Bronchial epithelial cell (primary cell): ENCODE data around the gene ANXA2. TPM values are rescaled to one million over a fixed set of nuclear protein-coding genes. Genes with fewer than 3 reads are reported as not detected.

Source experiments
- DNase-seq: peaks from one replicate; pipeline ENCODE4 v3.0.0-alpha.2; 2010; ENCODE audit warnings: low read depth
- FAIRE-seq: peaks from 2 replicates; lab custom pipeline; 2011; peaks lifted over from hg19 to GRCh38; lab: Jason Lieb, UNC
- H3K27me3 ChIP-seq: 2 replicates; pipeline ENCODE4 v1.5.1; 2011; ENCODE audit warnings: low read length; ENCODE audit not compliant: control insufficient read depth, insufficient read depth
- H3K36me3 ChIP-seq: 2 replicates; pipeline ENCODE4 v1.5.1; 2011; ENCODE audit warnings: low read length; ENCODE audit not compliant: control insufficient read depth, insufficient read depth
- H3K4me3 ChIP-seq: 2 replicates; pipeline ENCODE4 v1.5.1; 2011; ENCODE audit warnings: mild to moderate bottlenecking, low read depth, low read length, control low read depth
- total RNA-seq: library from RNA; depleted of rRNA; stranded (reverse); fragments of >200 nt; gene quantifications from 2 replicates; pipeline ENCODE4 v1.2.1, GENCODE V29; 2014
- TF ChIP-seq, protein P1 (sequence below): IDR thresholded peaks from 2 replicates; pipeline ENCODE4 v1.5.1; 2011; ENCODE audit warnings: mild to moderate bottlenecking, moderate library complexity, low read length, control low read depth, inconsistent platforms; ENCODE audit not compliant: insufficient read depth, severe bottlenecking

The ANXA2 gene
- total RNA-seq, 1 donor from 2014 or later, result 5,325 TPM

DNA sequence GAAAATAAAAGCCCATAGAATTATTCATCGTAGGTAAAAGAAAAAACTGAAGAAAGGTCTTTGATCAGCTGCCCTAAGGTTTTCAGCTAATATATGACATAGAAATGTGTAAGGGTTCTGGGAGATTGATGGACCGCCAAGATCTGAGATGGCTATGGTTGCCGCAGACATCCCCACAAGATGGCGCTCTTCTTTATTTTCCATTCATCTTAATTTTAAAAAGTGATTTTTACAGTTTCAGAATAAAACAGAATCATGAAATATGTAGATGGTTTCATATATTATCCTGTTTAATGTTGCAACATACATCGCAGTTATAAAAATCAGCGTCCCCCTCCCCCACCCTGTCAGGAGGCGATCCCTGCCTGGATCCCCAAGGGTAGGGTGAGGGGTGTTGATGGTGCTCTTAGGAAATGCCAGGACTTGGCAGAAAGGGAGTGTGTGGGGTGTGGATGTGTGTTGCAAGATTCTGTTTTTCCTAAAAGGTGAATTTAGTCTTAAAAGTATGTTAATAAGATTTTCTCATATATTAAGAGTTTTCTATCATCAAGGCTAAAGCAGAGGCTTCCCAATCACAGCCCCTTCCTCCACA is 68.8 kb downstream of the ANXA2 start:
- no peak for DNase-seq

GRCh38 chr15:60326824-60327654 is 70.7 kb downstream of the ANXA2 start:
- no peak for FAIRE-seq
- H3K4me3 ChIP-seq, result no peak overlapping the region
- DNase-seq, result peak; percentile 61
- H3K36me3 ChIP-seq, result no peaks in the 10 kb centered on the region
- TF ChIP-seq, protein P1, sequence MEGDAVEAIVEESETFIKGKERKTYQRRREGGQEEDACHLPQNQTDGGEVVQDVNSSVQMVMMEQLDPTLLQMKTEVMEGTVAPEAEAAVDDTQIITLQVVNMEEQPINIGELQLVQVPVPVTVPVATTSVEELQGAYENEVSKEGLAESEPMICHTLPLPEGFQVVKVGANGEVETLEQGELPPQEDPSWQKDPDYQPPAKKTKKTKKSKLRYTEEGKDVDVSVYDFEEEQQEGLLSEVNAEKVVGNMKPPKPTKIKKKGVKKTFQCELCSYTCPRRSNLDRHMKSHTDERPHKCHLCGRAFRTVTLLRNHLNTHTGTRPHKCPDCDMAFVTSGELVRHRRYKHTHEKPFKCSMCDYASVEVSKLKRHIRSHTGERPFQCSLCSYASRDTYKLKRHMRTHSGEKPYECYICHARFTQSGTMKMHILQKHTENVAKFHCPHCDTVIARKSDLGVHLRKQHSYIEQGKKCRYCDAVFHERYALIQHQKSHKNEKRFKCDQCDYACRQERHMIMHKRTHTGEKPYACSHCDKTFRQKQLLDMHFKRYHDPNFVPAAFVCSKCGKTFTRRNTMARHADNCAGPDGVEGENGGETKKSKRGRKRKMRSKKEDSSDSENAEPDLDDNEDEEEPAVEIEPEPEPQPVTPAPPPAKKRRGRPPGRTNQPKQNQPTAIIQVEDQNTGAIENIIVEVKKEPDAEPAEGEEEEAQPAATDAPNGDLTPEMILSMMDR, result peak; percentile 83
- peaks cover 3% of the 10 kb centered on the region for H3K27me3 ChIP-seq

More for the DNA sequence above, 68.8 kb downstream of the ANXA2 start:
- FAIRE-seq, result no peak
- no peaks in the 10 kb centered on the region for H3K36me3 ChIP-seq
- TF ChIP-seq, protein P1, result peak; percentile 58
- H3K4me3 ChIP-seq, result no peak overlapping the region
- H3K27me3 ChIP-seq, result peaks cover 2% of the 10 kb centered on the region

- FAIRE-seq (no peak), DNase-seq (no peak)
- Histone ChIP-seq H3K27me3 (peaks cover 3% of the 10 kb centered on the region), H3K4me3 (no peak overlapping the region), H3K36me3 (no peaks in the 10 kb centered on the region)
- TF ChIP-seq, protein P1, result no peak
Measured at GRCh38 chr15:60326343-60326742, 71.4 kb downstream of the ANXA2 start.

- no peak for DNase-seq
- TF ChIP-seq, protein P1, result no peak
- H3K27me3 ChIP-seq, result peaks cover 3% of the 10 kb centered on the region
Measured at GRCh38 chr15:60325905-60326304, 71.9 kb downstream of the ANXA2 start.

DNA sequence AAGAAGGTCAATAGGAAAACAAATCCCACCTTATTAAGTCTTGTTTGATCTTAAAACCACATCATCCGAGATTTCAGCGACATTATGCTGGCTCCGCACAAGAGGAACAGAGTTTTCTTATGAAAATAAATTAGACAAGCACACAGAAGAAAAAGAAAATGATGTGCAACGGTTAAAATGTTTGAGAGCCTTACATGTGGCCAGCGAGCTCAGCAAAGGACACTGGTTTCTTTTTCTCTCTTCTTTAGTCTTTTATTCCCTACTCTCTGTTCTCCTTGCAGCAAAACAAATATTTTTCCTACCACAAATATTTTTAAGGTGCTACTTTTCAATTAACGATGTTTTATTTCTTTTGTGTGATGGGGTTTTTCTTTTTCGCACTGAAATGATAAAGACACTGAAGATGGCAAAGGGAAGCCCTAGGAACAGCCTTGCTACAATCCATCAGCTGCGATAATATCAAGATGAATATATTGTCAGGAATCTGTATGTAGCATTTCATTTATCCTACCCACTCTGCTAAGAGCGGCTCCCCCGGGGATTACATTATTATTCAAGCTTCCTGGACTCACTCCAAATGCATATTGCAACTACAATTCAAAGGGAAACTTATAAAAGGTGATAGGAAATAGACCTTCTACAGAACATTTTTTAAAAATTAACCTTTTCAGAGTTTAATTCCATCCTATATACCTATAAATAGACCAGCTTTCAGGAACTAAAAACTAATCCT is 72.9 kb downstream of the ANXA2 start:
- Histone ChIP-seq H3K4me3 (no peak overlapping the region), H3K27me3 (peaks cover 3% of the 10 kb centered on the region), H3K36me3 (no peaks in the 10 kb centered on the region)
- TF ChIP-seq, protein P1, result no peak
- no peak for FAIRE-seq
- no peak for DNase-seq

More at GRCh38 chr15:60325905-60326304, 71.9 kb downstream of the ANXA2 start:
- H3K4me3 ChIP-seq, result no peak overlapping the region
- FAIRE-seq, result no peak
- no peaks in the 10 kb centered on the region for H3K36me3 ChIP-seq
